H9 (cell line): ENCODE measurements around the gene ERC1. TPM values are rescaled to one million over a fixed set of nuclear protein-coding genes. Genes with fewer than 3 reads are reported as not detected.

Experiments used
- DNase-seq: peaks from one replicate; pipeline ENCODE4 v3.0.0-alpha.2; 2017
- H2AFZ ChIP-seq: one replicate; pipeline ENCODE4 v1.6.1; 2013; ENCODE audit warnings: mild to moderate bottlenecking, low read length, control low read depth, moderate library complexity
- H2AK5ac ChIP-seq: 2 replicates; pipeline ENCODE4 v1.6.1; 2013; ENCODE audit warnings: low read length, control low read depth, mixed read lengths; ENCODE audit not compliant: insufficient read length
- H2BK120ac ChIP-seq: one replicate; pipeline ENCODE4 v1.6.1; 2013; ENCODE audit warnings: low read depth, mild to moderate bottlenecking, low read length, control low read depth, inconsistent platforms; ENCODE audit not compliant: poor library complexity, severe bottlenecking
- H2BK12ac ChIP-seq: 2 replicates; pipeline ENCODE4 v1.6.1; 2013; ENCODE audit warnings: low read length, control low read depth, mixed read lengths, low read depth; ENCODE audit not compliant: insufficient read length
- H2BK15ac ChIP-seq: 2 replicates; pipeline ENCODE4 v1.6.1; 2013; ENCODE audit warnings: low read depth, low read length, control low read depth
- H2BK20ac ChIP-seq: one replicate; pipeline ENCODE4 v1.6.1; 2013; ENCODE audit warnings: low read depth, mild to moderate bottlenecking, low read length, control low read depth, inconsistent platforms; ENCODE audit not compliant: poor library complexity, severe bottlenecking
- H2BK5ac ChIP-seq: 2 replicates; pipeline ENCODE4 v1.6.1; 2013; ENCODE audit warnings: low read length, control low read depth, mixed read lengths; ENCODE audit not compliant: insufficient read length
- H3K14ac ChIP-seq: 2 replicates; pipeline ENCODE4 v1.6.1; 2013; ENCODE audit warnings: low read length, control low read depth; ENCODE audit not compliant: insufficient read depth
- H3K18ac ChIP-seq: 2 replicates; pipeline ENCODE4 v1.6.1; 2013; ENCODE audit warnings: low read depth, mild to moderate bottlenecking, mixed read lengths, low read length, control low read depth; ENCODE audit not compliant: insufficient read length
- H3K23ac ChIP-seq: 2 replicates; pipeline ENCODE4 v1.6.1; 2013; ENCODE audit warnings: low read length, control low read depth, mixed read lengths, low read depth; ENCODE audit not compliant: insufficient read length
- H3K23me2 ChIP-seq: 2 replicates; pipeline ENCODE4 v1.6.1; 2013; ENCODE audit warnings: low read depth, mild to moderate bottlenecking, mixed read lengths, low read length, control low read depth; ENCODE audit not compliant: insufficient read length, poor library complexity, severe bottlenecking
- H3K27ac ChIP-seq: 2 replicates; pipeline ENCODE4 v1.5.1; 2013; ENCODE audit warnings: low read length, control low read depth, mixed read lengths, low read depth; ENCODE audit not compliant: insufficient read length
- H3K27me3 ChIP-seq: 2 replicates; pipeline ENCODE4 v1.6.1; 2013; ENCODE audit warnings: low read length, control low read depth, inconsistent platforms; ENCODE audit not compliant: insufficient read depth
- H3K4ac ChIP-seq: 2 replicates; pipeline ENCODE4 v1.6.1; 2013; ENCODE audit warnings: low read depth, mild to moderate bottlenecking, control low read depth, inconsistent platforms, low read length, moderate library complexity
- H3K4me1 ChIP-seq: 2 replicates; pipeline ENCODE4 v1.6.1; 2013; ENCODE audit warnings: low read length, control low read depth, inconsistent platforms; ENCODE audit not compliant: insufficient read depth
- H3K4me2 ChIP-seq: 2 replicates; pipeline ENCODE4 v1.6.1; 2013; ENCODE audit warnings: low read length, control low read depth, mixed read lengths; ENCODE audit not compliant: insufficient read length, insufficient read depth
- H3K56ac ChIP-seq: 2 replicates; pipeline ENCODE4 v1.6.1; 2013; ENCODE audit warnings: low read depth, mild to moderate bottlenecking, mixed read lengths, low read length, control low read depth; ENCODE audit not compliant: insufficient read length
- H3K79me1 ChIP-seq: 2 replicates; pipeline ENCODE4 v1.6.1; 2013; ENCODE audit warnings: low read depth, mild to moderate bottlenecking, moderate library complexity, low read length, control low read depth, inconsistent platforms; ENCODE audit not compliant: insufficient read depth, poor library complexity, severe bottlenecking
- H3K79me2 ChIP-seq: 2 replicates; pipeline ENCODE4 v1.6.1; 2013; ENCODE audit warnings: low read length, control low read depth, inconsistent platforms; ENCODE audit not compliant: insufficient read depth
- H3K9ac ChIP-seq: 2 replicates; pipeline ENCODE4 v1.6.1; 2013; ENCODE audit warnings: low read length, control low read depth, mixed read lengths; ENCODE audit not compliant: insufficient read length; ENCODE audit errors: extremely low read depth
- H3K9me3 ChIP-seq: one replicate; pipeline ENCODE4 v1.6.1; 2013; ENCODE audit warnings: low read depth, low read length, inconsistent platforms; ENCODE audit not compliant: control insufficient read depth
- H3T11ph ChIP-seq: one replicate; pipeline ENCODE4 v1.6.1; 2013; ENCODE audit warnings: mild to moderate bottlenecking, low read length, control low read depth, inconsistent platforms
- H4K20me1 ChIP-seq: one replicate; pipeline ENCODE4 v1.6.1; 2013; ENCODE audit not compliant: control insufficient read depth, insufficient read length, insufficient read depth
- H4K5ac ChIP-seq: 2 replicates; pipeline ENCODE4 v1.6.1; 2013; ENCODE audit warnings: low read depth, mild to moderate bottlenecking, mixed read lengths, low read length, control low read depth; ENCODE audit not compliant: insufficient read length
- H4K8ac ChIP-seq: replicated peaks from 2 replicates; pipeline ENCODE4 v1.6.1; 2013; ENCODE audit warnings: low read length, control low read depth, mixed read lengths, low read depth; ENCODE audit not compliant: insufficient read length
- H4K91ac ChIP-seq: 2 replicates; pipeline ENCODE4 v1.6.1; 2013; ENCODE audit warnings: low read depth, mild to moderate bottlenecking, moderate library complexity, mixed read lengths, low read length, control low read depth; ENCODE audit not compliant: insufficient read length
- H3K27ac Mint-ChIP-seq, 3 experiments: 2 replicates in 2 of 3; 3 replicates in 1 of 3; pipeline ENCODE4 v1.8.0; 2020 to 2021; ENCODE audit warnings: mixed read lengths in 3 of 3, mild to moderate bottlenecking in 1 of 3, moderate library complexity in 1 of 3
- H3K27me3 Mint-ChIP-seq: 2 replicates; pipeline ENCODE4 v1.8.0; 2021; ENCODE audit warnings: low read depth, mild to moderate bottlenecking, moderate library complexity, mixed read lengths
- H3K36me3 Mint-ChIP-seq, 3 experiments: 2 replicates in 2 of 3; 3 replicates in 1 of 3; pipeline ENCODE4 v1.8.0; 2020 to 2021; ENCODE audit warnings: low read depth in 3 of 3, mixed read lengths in 3 of 3; ENCODE audit not compliant: insufficient read depth in 1 of 3
- H3K4me1 Mint-ChIP-seq, 2 experiments: 2 replicates each; pipeline ENCODE4 v1.8.0; 2020; ENCODE audit warnings: mixed read lengths in 2 of 2
- H3K4me3 Mint-ChIP-seq, 2 experiments: 2 replicates in 1 of 2; 3 replicates in 1 of 2; pipeline ENCODE4 v1.8.0; 2020 to 2021; ENCODE audit warnings: mild to moderate bottlenecking in 2 of 2, mixed read lengths in 2 of 2, moderate library complexity in 1 of 2
- H3K9me3 Mint-ChIP-seq, 2 experiments: 2 replicates in 1 of 2; 3 replicates in 1 of 2; pipeline ENCODE4 v1.8.0; 2020; ENCODE audit warnings: mild to moderate bottlenecking in 2 of 2, mixed read lengths in 2 of 2, moderate library complexity in 1 of 2
- CTCF ChIP-seq: fragments of 200-600 bp; sonication (generic); conservative IDR thresholded peaks from 3 replicates; pipeline ENCODE4 v1.8.0; 2021; ENCODE audit warnings: antibody characterized with exemption, mild to moderate bottlenecking
- WGBS: extraction: QIAGEN DNeasy Blood & Tissue Kit; methylation state at CpG from one replicate; pipeline ENCODE4 v1.1.7; 2013; ENCODE audit warnings: missing lambda C conversion rate, low lambda C conversion rate, mixed read lengths; ENCODE audit not compliant: insufficient read length; ENCODE audit errors: extremely low coverage; 5-methylcytosine and 5-hydroxymethylcytosine counted together
- total RNA-seq: library from RNA; stranded (reverse); gene quantifications from 2 replicates; pipeline ENCODE4 v1.2.1, GENCODE V29; 2021

ERC1 gene
- total RNA-seq, 1 experiment from 2014 or later: 51.2 TPM

- H3K79me1 ChIP-seq: no peaks in the 10 kb centered on the region
- no peaks in the 10 kb centered on the region for H3K27me3 ChIP-seq
- H4K91ac ChIP-seq: no peak overlapping the region
- TF ChIP-seq CTCF: no peak
- no peak overlapping the region for H2AFZ ChIP-seq
- H2BK5ac ChIP-seq: no peak overlapping the region
- Mint-ChIP-seq H3K27me3 (no peaks in the 10 kb centered on the region), H3K9me3 (peaks cover 0 to 6% of the 10 kb centered on the region in 2 experiments; a peak in 2 of 5 replicates), H3K27ac (no peak overlapping the region; a peak in 1 of 7 replicates), H3K36me3 (peaks cover 6 to 24% (median 15%) of the 10 kb centered on the region in 3 experiments; a peak in 6 of 7 replicates), H3K4me3 (peak overlapping the region; percentile 97 to 99), H3K4me1 (peaks cover 3 to 10% of the 10 kb centered on the region in 2 experiments; a peak in 3 of 4 replicates)
- H3K4me2 ChIP-seq: peak overlapping the region; percentile 72
- no peak overlapping the region for H3K18ac ChIP-seq
- no peak overlapping the region for H4K5ac ChIP-seq
- H3K79me2 ChIP-seq: peaks cover 3% of the 10 kb centered on the region; the same call in 1 of the 2 replicates
- H3K23ac ChIP-seq: no peak overlapping the region
- H2BK15ac ChIP-seq: no peak overlapping the region
- H2BK20ac ChIP-seq: no peak overlapping the region
- no peak overlapping the region for H3K4ac ChIP-seq
- no peak for DNase-seq
- no peak overlapping the region for H2BK120ac ChIP-seq
- no peak overlapping the region for H3T11ph ChIP-seq
- H3K56ac ChIP-seq: no peak overlapping the region
- no peaks in the 10 kb centered on the region for H3K23me2 ChIP-seq
- H3K14ac ChIP-seq: no peak overlapping the region
- H4K8ac ChIP-seq: no peak overlapping the region
- H4K20me1 ChIP-seq: no peaks in the 10 kb centered on the region
- no peak overlapping the region for H3K9ac ChIP-seq
- H2BK12ac ChIP-seq: no peak overlapping the region
- H3K27ac ChIP-seq: no peak overlapping the region
- no peaks in the 10 kb centered on the region; the same call in 1 of the 2 replicates for H3K4me1 ChIP-seq
- no CpG with 5 or more reads among the region's 9 CpGs for WGBS
- H2AK5ac ChIP-seq: no peak overlapping the region
- no peaks in the 10 kb centered on the region for H3K9me3 ChIP-seq
These were observed 42.8 kb upstream of the ERC1 start for GRCh38 chr12:948238-948637.
